Measurements from ENCODE around the gene IRS2. TPM values are rescaled to one million over a fixed set of nuclear protein-coding genes. Genes with fewer than 3 reads are reported as not detected.

The IRS2 gene
- total RNA-seq, 1 donor from 2014 or later: 3.9 TPM

DNA sequence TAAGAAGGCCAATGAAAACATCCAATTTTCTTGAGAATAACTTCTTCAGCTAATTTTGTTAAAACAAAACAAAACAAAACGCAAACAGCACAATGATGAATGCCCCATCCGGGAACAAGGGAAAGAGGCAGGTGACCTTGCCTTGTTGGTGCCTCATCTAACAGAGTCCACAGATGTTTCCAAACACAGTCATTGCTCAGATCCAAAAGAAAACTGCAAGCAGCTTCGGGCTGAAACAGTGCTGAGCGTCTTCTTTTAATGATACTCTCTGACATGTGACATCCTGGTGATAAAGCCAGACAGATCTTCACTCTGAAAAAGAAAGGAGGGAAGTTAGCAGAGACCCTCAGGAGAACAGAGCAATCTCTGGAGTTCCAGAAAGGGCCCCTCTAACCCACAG is 30.4 kb downstream of the IRS2 start:
- Mint-ChIP-seq H3K9me3 (no peaks in the 10 kb centered on the region), H3K36me3 (ENCODE audit: low read depth) (no peaks in the 10 kb centered on the region), H3K27ac (no peak overlapping the region), H3K27me3 (ENCODE audit: insufficient read depth) (no peaks in the 10 kb centered on the region), H3K4me3 (no peak overlapping the region), H3K4me1 (ENCODE audit: low read depth) (no peaks in the 10 kb centered on the region)
- intact Hi-C loops (cut with micrococcal nuclease): no loop called here
- no peak for DNase-seq (ENCODE audit: low spot score)

GRCh38 chr13:109755551-109755950 is 30.8 kb downstream of the IRS2 start:
- Mint-ChIP-seq H3K4me1 (ENCODE audit: low read depth) (no peaks in the 10 kb centered on the region), H3K27me3 (ENCODE audit: insufficient read depth) (no peaks in the 10 kb centered on the region), H3K36me3 (ENCODE audit: low read depth) (no peaks in the 10 kb centered on the region), H3K9me3 (no peaks in the 10 kb centered on the region), H3K27ac (no peak overlapping the region), H3K4me3 (no peak overlapping the region)
- DNase-seq (ENCODE audit: low spot score): no peak
- intact Hi-C loops (cut with micrococcal nuclease): no loop called here

DNA sequence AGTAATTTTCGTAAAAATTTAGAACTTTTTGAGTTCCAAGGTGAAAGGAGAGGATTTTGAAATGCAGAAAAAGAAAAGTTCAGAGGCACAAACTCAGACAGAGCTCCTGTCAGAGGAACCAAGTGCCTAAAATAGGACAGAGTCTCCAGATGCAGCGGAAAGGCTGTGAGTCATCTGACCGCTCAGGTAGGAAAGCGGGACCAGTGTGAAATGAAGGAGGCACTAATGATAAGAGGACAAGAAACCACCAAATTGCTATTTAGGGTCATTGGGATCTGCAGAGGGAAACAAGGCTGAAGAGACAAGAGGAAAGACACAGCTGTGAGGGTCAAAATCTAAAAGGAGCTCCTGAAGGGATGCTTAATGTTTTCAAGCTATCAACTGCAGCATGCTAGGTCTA is 34.9 kb downstream of the IRS2 start:
- peaks cover 4% of the 10 kb centered on the region for H3K27me3 Mint-ChIP-seq (ENCODE audit: insufficient read depth)
- intact Hi-C loops (cut with micrococcal nuclease): no loop called here
- no peak overlapping the region for H3K4me3 Mint-ChIP-seq
- DNase-seq (ENCODE audit: low spot score): no peak
- H3K4me1 Mint-ChIP-seq (ENCODE audit: low read depth): no peaks in the 10 kb centered on the region
- H3K36me3 Mint-ChIP-seq (ENCODE audit: low read depth): no peaks in the 10 kb centered on the region
- no peak overlapping the region for H3K27ac Mint-ChIP-seq
- H3K9me3 Mint-ChIP-seq: no peaks in the 10 kb centered on the region

DNA sequence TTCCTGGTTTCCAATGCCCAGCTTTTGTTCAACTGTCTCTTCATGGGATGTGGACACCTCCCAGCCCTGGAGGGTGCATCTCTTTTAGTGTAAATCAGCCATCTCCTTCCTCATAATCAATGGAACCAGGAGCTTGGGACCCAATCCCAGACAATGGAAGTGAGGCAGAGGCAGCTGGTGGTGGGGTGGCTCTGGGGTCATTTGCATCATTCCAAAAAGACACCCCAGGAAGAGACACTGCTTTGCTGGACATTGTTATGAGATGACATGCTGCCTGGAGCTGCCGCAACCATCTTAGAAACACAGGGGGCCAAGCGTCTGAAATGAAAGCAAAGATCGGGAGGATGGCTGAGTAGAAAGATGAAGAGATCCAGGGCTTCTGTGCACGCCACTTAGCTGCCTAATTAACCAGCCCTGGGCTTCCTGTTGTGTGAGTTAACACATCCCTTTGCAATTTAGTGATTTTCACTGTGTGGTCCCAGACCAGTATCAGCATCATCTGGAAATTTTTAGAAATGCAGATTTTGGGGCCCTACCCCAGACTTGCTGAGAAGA is 36.1 kb downstream of the IRS2 start:
- intact Hi-C loops (cut with micrococcal nuclease): no loop called here
- H3K27me3 Mint-ChIP-seq (ENCODE audit: insufficient read depth): peaks cover 4% of the 10 kb centered on the region
- no peaks in the 10 kb centered on the region for H3K4me1 Mint-ChIP-seq (ENCODE audit: low read depth)
- H3K9me3 Mint-ChIP-seq: no peaks in the 10 kb centered on the region
- no peak overlapping the region for H3K27ac Mint-ChIP-seq
- no peak overlapping the region for H3K4me3 Mint-ChIP-seq
- H3K36me3 Mint-ChIP-seq (ENCODE audit: low read depth): no peaks in the 10 kb centered on the region
- DNase-seq (ENCODE audit: low spot score): no peak

- Mint-ChIP-seq H3K27me3 (ENCODE audit: insufficient read depth) (peaks cover 5% of the 10 kb centered on the region), H3K4me3 (no peak overlapping the region), H3K27ac (no peak overlapping the region), H3K9me3 (no peaks in the 10 kb centered on the region), H3K36me3 (ENCODE audit: low read depth) (no peaks in the 10 kb centered on the region), H3K4me1 (ENCODE audit: low read depth) (peaks cover 1% of the 10 kb centered on the region)
- no peak for DNase-seq (ENCODE audit: low spot score)
- intact Hi-C loops (cut with micrococcal nuclease): no loop called here
These were observed 37.0 kb downstream of the IRS2 start for GRCh38 chr13:109749365-109749764.

DNA sequence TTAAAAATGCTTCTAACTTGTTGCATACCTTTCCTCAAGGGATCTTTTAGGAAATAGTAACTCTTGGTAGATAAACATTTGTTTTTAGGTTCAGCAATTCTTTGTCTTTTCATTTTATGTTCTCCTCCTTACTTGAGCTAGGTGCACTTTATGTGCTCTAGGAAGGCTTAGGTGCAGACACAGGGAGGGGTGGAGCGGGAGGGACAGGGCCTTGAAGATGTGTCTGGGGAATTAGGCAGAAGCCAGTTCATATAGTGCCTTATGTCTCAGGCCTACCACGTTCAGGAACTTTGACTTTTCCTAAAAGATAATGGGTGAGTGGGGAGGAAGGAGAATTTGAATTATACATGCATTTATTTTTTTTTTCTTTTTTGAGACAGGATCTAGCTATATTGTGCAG is 37.7 kb downstream of the IRS2 start:
- H3K4me3 Mint-ChIP-seq: no peak overlapping the region
- H3K9me3 Mint-ChIP-seq: no peaks in the 10 kb centered on the region
- peaks cover 8% of the 10 kb centered on the region for H3K4me1 Mint-ChIP-seq (ENCODE audit: low read depth)
- H3K27ac Mint-ChIP-seq: no peak overlapping the region
- H3K27me3 Mint-ChIP-seq (ENCODE audit: insufficient read depth): peaks cover 6% of the 10 kb centered on the region
- intact Hi-C loops (cut with micrococcal nuclease): no loop called here
- no peaks in the 10 kb centered on the region for H3K36me3 Mint-ChIP-seq (ENCODE audit: low read depth)
- no peak for DNase-seq (ENCODE audit: low spot score)

GRCh38 chr13:109747524-109747923 is 38.9 kb downstream of the IRS2 start:
- no peak for DNase-seq (ENCODE audit: low spot score)
- Mint-ChIP-seq H3K36me3 (ENCODE audit: low read depth) (no peaks in the 10 kb centered on the region), H3K9me3 (no peaks in the 10 kb centered on the region), H3K4me3 (no peak overlapping the region), H3K4me1 (ENCODE audit: low read depth) (peaks cover 14% of the 10 kb centered on the region), H3K27ac (no peak overlapping the region), H3K27me3 (ENCODE audit: insufficient read depth) (peaks cover 9% of the 10 kb centered on the region)
- intact Hi-C loops (cut with micrococcal nuclease): no loop called here

GRCh38 chr13:109746364-109746763 is 40.0 kb downstream of the IRS2 start:
- intact Hi-C loops (cut with micrococcal nuclease): no loop called here
- Mint-ChIP-seq H3K27ac (no peak overlapping the region), H3K4me3 (no peak overlapping the region), H3K36me3 (ENCODE audit: low read depth) (no peaks in the 10 kb centered on the region), H3K4me1 (ENCODE audit: low read depth) (peaks cover 14% of the 10 kb centered on the region), H3K27me3 (ENCODE audit: insufficient read depth) (peaks cover 10% of the 10 kb centered on the region), H3K9me3 (no peaks in the 10 kb centered on the region)
- DNase-seq (ENCODE audit: low spot score): no peak

DNA sequence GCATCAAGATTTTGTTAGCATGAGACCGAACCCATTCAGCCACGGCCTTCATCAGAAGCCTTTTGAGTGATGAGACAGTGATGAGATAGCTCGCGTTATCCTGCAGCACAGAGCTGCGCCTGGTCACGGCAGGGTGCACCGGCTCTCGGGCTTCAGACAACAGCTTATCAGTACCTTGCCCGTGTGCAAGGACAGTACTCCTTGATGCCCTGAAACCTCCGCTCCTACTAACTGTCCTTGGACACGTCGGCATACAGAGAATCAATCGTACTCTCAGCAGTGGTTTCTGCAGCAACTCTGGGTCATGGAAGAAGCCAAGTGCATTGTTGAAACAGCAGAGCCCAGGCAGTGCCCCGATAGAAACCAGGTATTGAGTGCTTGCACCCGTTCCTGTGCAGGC is 40.7 kb downstream of the IRS2 start:
- intact Hi-C loops (cut with micrococcal nuclease): no loop called here
- peaks cover 14% of the 10 kb centered on the region for H3K4me1 Mint-ChIP-seq (ENCODE audit: low read depth)
- peaks cover 13% of the 10 kb centered on the region for H3K27me3 Mint-ChIP-seq (ENCODE audit: insufficient read depth)
- no peak overlapping the region for H3K4me3 Mint-ChIP-seq
- no peak overlapping the region for H3K27ac Mint-ChIP-seq
- no peak for DNase-seq (ENCODE audit: low spot score)
- H3K36me3 Mint-ChIP-seq (ENCODE audit: low read depth): no peaks in the 10 kb centered on the region
- H3K9me3 Mint-ChIP-seq: no peaks in the 10 kb centered on the region

DNA sequence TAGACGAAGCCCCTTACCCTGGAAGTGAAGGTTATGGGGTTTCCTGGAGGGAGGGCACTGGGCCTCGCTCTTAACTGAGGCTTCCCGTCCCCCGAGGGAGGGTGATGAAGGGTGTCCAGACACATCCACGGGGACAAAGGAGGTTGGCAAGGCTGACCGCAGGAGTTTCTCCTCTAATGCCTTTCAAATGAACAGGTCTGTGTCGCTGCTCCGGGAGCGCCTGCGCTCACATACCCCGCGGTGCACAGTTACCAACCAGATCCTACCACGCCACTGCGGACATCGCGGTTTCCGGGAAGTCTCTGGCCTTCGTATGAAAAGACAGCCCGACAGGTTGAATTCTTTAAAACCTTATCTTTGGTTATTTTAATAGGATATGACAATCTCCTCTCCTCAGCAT is 41.3 kb downstream of the IRS2 start:
- Mint-ChIP-seq H3K36me3 (ENCODE audit: low read depth) (no peaks in the 10 kb centered on the region), H3K4me3 (no peak overlapping the region), H3K4me1 (ENCODE audit: low read depth) (peaks cover 14% of the 10 kb centered on the region), H3K27ac (no peak overlapping the region), H3K27me3 (ENCODE audit: insufficient read depth) (peaks cover 13% of the 10 kb centered on the region), H3K9me3 (no peaks in the 10 kb centered on the region)
- intact Hi-C loops (cut with micrococcal nuclease): no loop called here
- no peak for DNase-seq (ENCODE audit: low spot score)

- H3K9me3 Mint-ChIP-seq: no peaks in the 10 kb centered on the region
- intact Hi-C loops (cut with micrococcal nuclease): no loop called here
- no peak for DNase-seq (ENCODE audit: low spot score)
- H3K36me3 Mint-ChIP-seq (ENCODE audit: low read depth): no peaks in the 10 kb centered on the region
- H3K27ac Mint-ChIP-seq: no peak overlapping the region
- peaks cover 13% of the 10 kb centered on the region for H3K27me3 Mint-ChIP-seq (ENCODE audit: insufficient read depth)
- peaks cover 14% of the 10 kb centered on the region for H3K4me1 Mint-ChIP-seq (ENCODE audit: low read depth)
- no peak overlapping the region for H3K4me3 Mint-ChIP-seq
These were observed 41.8 kb downstream of the IRS2 start for GRCh38 chr13:109744512-109745051.

DNA sequence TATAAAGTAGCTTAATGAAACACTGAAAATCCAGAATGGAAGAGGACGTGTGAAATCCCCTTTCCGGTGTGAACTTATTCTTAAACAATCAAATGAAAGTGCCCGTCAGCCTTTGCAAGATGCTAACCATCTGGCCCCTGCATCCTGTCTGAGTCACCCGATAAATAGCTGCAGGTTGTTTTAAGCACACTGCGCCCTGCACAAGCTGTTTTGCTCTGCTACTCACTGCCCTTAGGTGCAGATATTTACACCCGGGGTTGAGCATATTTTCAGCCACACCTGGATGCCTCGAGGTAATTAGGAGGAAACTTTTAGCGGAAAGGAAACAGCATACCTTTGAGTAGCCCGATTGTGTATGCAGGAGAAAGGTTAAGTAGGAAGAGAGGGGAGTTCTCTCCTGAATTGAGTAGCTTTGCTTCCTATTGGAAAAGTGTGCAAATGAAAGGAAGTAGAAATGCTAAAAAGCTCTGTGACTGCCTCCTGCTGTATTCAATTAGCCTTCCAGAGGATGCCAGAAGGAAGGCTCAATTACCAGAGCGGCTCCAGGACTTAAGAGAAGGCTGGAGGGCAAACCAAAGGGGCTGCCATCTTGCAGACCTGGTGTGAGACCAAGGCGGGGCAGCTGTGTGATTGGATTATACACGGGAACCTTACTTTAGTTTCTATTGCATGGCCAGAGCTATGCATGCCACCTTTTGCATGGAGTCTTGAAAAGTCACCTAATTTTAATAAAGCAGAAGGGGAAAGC is 42.5 kb downstream of the IRS2 start:
- H3K4me3 Mint-ChIP-seq: no peak overlapping the region
- intact Hi-C loops (cut with micrococcal nuclease): no loop called here
- peaks cover 13% of the 10 kb centered on the region for H3K27me3 Mint-ChIP-seq (ENCODE audit: insufficient read depth)
- H3K9me3 Mint-ChIP-seq: no peaks in the 10 kb centered on the region
- no peak for DNase-seq (ENCODE audit: low spot score)
- H3K36me3 Mint-ChIP-seq (ENCODE audit: low read depth): no peaks in the 10 kb centered on the region
- peaks cover 14% of the 10 kb centered on the region for H3K4me1 Mint-ChIP-seq (ENCODE audit: low read depth)
- no peak overlapping the region for H3K27ac Mint-ChIP-seq

- Mint-ChIP-seq H3K9me3 (no peaks in the 10 kb centered on the region), H3K27me3 (ENCODE audit: insufficient read depth) (peaks cover 9% of the 10 kb centered on the region), H3K27ac (no peak overlapping the region), H3K4me1 (ENCODE audit: low read depth) (peaks cover 18% of the 10 kb centered on the region), H3K36me3 (ENCODE audit: low read depth) (no peaks in the 10 kb centered on the region), H3K4me3 (no peak overlapping the region)
- intact Hi-C loops (cut with micrococcal nuclease): no loop called here
- DNase-seq (ENCODE audit: low spot score): no peak
These were observed 44.4 kb downstream of the IRS2 start for GRCh38 chr13:109741966-109742365.

Data from activated T-helper 1 cell treated with anti-CD3 and anti-CD28 coated beads, Interleukin-12 subunit alpha, Interleukin-12 subunit beta, Interleukin-2, Interleukin-4 antibody, amounts not matched to agents 30 ng/mL and 10 ng/mL and 1 ng/mL, durations not matched to agents 14 hours and 24 hours and 36 hours (primary cell).